Endothelial cell of umbilical vein (primary cell): ENCODE data around the gene TBX21. TPM values are rescaled to one million over a fixed set of nuclear protein-coding genes. Genes with fewer than 3 reads are reported as not detected.

Experiments used
- BruUV-seq: library from RNA; stranded (reverse); fragments of 400-500 nt; replicated peaks from 2 replicates; lab custom pipeline; 2021; lab: Mats Ljungman, UMichigan
- CTCF ChIA-PET: fragments of 300-600, 350-600 bp; sonication (Branson Sonifier 250); formaldehyde crosslinking; loops from one replicate; lab custom pipeline; 2021; ENCODE audit warnings: antibody characterized with exemption, inconsistent platforms; lab: Charles Lee
- POLR2A ChIA-PET: fragments of 300-600, 350-600 bp; sonication (Branson Sonifier 250); formaldehyde crosslinking; loops from one replicate; lab custom pipeline; 2021; ENCODE audit warnings: antibody characterized with exemption, inconsistent platforms; lab: Charles Lee
- DNase-seq: peaks from one replicate; pipeline ENCODE4 v3.0.0-alpha.2; 2011; ENCODE audit warnings: low read depth, low spot score
- FAIRE-seq: peaks from 2 replicates; lab custom pipeline; 2011; peaks lifted over from hg19 to GRCh38; lab: Jason Lieb, UNC
- H2AFZ ChIP-seq: 2 replicates; pipeline ENCODE4 v1.6.0; 2012; ENCODE audit warnings: low read depth, low read length, control low read depth, inconsistent platforms
- H3K27ac ChIP-seq: 2 replicates; pipeline ENCODE4 v1.5.1; 2011; ENCODE audit warnings: low read depth, mild to moderate bottlenecking, control low read depth, low read length, moderate library complexity; ENCODE audit not compliant: insufficient read depth
- H3K27me3 ChIP-seq, 2 experiments: 2 replicates each; pipeline versions ENCODE4 v1.6.0 to v1.6.1; 2011; ENCODE audit warnings: low read length in 2 of 2, mixed read lengths in 1 of 2; ENCODE audit not compliant: control insufficient read depth in 2 of 2, insufficient read depth in 2 of 2
- H3K36me3 ChIP-seq, 2 experiments: 2 replicates in 1 of 2; 3 replicates in 1 of 2; pipeline ENCODE4 v1.5.1; 2011; ENCODE audit warnings: low read length in 2 of 2, mild to moderate bottlenecking in 1 of 2, moderate library complexity in 1 of 2; ENCODE audit not compliant: control insufficient read depth in 2 of 2, insufficient read depth in 2 of 2; ENCODE audit errors: extremely low read depth in 1 of 2
- H3K4me1 ChIP-seq: 3 replicates; pipeline ENCODE4 v1.5.1; 2011; ENCODE audit warnings: mild to moderate bottlenecking, low read length; ENCODE audit not compliant: control insufficient read depth, insufficient read depth; ENCODE audit errors: extremely low read depth
- H3K4me2 ChIP-seq: 2 replicates; pipeline ENCODE4 v1.6.1; 2011; ENCODE audit warnings: low read length, control low read depth, mixed read lengths; ENCODE audit not compliant: insufficient read depth
- H3K4me3 ChIP-seq, 3 experiments: fragments of 200-600 bp in 1 of 3; sonication (generic), shearing (Covaris generic) in 1 of 3; replicated peaks in 1 of 3; 2 replicates each; pipeline ENCODE4 v1.5.1; 2011 to 2016; ENCODE audit warnings: control low read depth in 3 of 3, low read length in 3 of 3, mild to moderate bottlenecking in 2 of 3, inconsistent platforms in 1 of 3, low read depth in 1 of 3, moderate library complexity in 1 of 3; ENCODE audit not compliant: insufficient read depth in 1 of 3
- H3K79me2 ChIP-seq: 2 replicates; pipeline ENCODE4 v1.6.0; 2012; ENCODE audit warnings: low read length, inconsistent platforms; ENCODE audit not compliant: control insufficient read depth, insufficient read depth
- H3K9ac ChIP-seq: replicated peaks from 2 replicates; pipeline ENCODE3; 2011; ENCODE audit warnings: low read length, control low read depth; ENCODE audit not compliant: insufficient read depth; ENCODE audit errors: extremely low read depth
- H3K9me1 ChIP-seq: replicated peaks from 3 replicates; pipeline ENCODE4 v1.6.0; 2011; ENCODE audit warnings: mild to moderate bottlenecking, low read length; ENCODE audit not compliant: control insufficient read depth, insufficient read depth; ENCODE audit errors: extremely low read depth
- H3K9me3 ChIP-seq: replicated peaks from 2 replicates; pipeline ENCODE4 v1.5.1; 2012; ENCODE audit warnings: low read length, inconsistent platforms; ENCODE audit not compliant: control insufficient read depth, insufficient read depth
- H4K20me1 ChIP-seq: replicated peaks from 2 replicates; pipeline ENCODE3; 2011; ENCODE audit warnings: mild to moderate bottlenecking, low read length; ENCODE audit not compliant: control insufficient read depth, insufficient read depth; ENCODE audit errors: extremely low read depth
- EZH2 ChIP-seq: IDR thresholded peaks from 2 replicates; pipeline ENCODE4 v1.6.1; 2012; ENCODE audit warnings: borderline replicate concordance, low read depth, mild to moderate bottlenecking, moderate library complexity, low read length, inconsistent platforms; ENCODE audit not compliant: severe bottlenecking
- FOS ChIP-seq: IDR thresholded peaks from 2 replicates; pipeline ENCODE4 v1.6.1; 2011; ENCODE audit warnings: mild to moderate bottlenecking, low read length, moderate library complexity, borderline replicate concordance; ENCODE audit not compliant: insufficient read depth
- GATA2 ChIP-seq: IDR thresholded peaks from 2 replicates; pipeline ENCODE4 v1.7.0; 2011; ENCODE audit warnings: low read depth, mild to moderate bottlenecking, moderate library complexity, mixed read lengths, low read length; ENCODE audit not compliant: insufficient read length, insufficient read depth
- JUN ChIP-seq: IDR thresholded peaks from 2 replicates; pipeline ENCODE4 v1.6.1; 2011; ENCODE audit warnings: borderline replicate concordance, low read depth; ENCODE audit not compliant: insufficient read length, insufficient read depth
- MYC ChIP-seq: IDR thresholded peaks from one replicate; pipeline ENCODE4 v1.6.1; 2011; ENCODE audit warnings: mild to moderate bottlenecking, low read depth, low read length
- POLR2A ChIP-seq: IDR thresholded peaks from 2 replicates; pipeline ENCODE4 v1.6.1; 2012; ENCODE audit warnings: low read depth, mild to moderate bottlenecking, control low read depth, low read length
- POLR2AphosphoS5 ChIP-seq: IDR thresholded peaks from 2 replicates; pipeline ENCODE4 v1.6.1; 2012; ENCODE audit warnings: low read depth, mild to moderate bottlenecking, control low read depth, low read length, moderate library complexity; ENCODE audit not compliant: insufficient read depth
- dilution Hi-C: fragments of 300-500 bp; cut with MboI; formaldehyde crosslinking; loops from one replicate; pipeline ENCODE4 v1.15.0; 2019; ENCODE audit warnings: low sequenced_read_pairs; ENCODE audit not compliant: extremely low pct_ligation_motif_present
- intact Hi-C: fragments of 100-400 bp; cut with micrococcal nuclease; formaldehyde crosslinking; loops from one replicate; pipeline ENCODE4 v1.10.0; 2022
- polyA plus RNA-seq, 4 experiments: library from polyadenylated mRNA; depleted of rRNA in 3 of 4; stranded (reverse) in 3 of 4; unstranded in 1 of 4; fragments of >200 nt; gene quantifications; 2 replicates each; pipeline versions ENCODE4 v1.2.1 to v1.2.3, GENCODE V29; 2011 to 2012; ENCODE audit warnings: missing spikeins in 1 of 4
- total RNA-seq: library from RNA; stranded (reverse); gene quantifications from 2 replicates; pipeline ENCODE4 v1.2.3, GENCODE V29; 2021
- TF ChIP-seq, protein P1 (sequence below): IDR thresholded peaks from 2 replicates; pipeline ENCODE4 v1.6.1; 2011; ENCODE audit not compliant: insufficient read depth, insufficient read length
- TF ChIP-seq, protein P2 (sequence below), 2 donors: IDR thresholded peaks; 1 replicate in 1 of 2; 2 replicates in 1 of 2; pipeline ENCODE4 v1.5.1; 2011; ENCODE audit warnings: low read length in 2 of 2, mild to moderate bottlenecking in 2 of 2, moderate library complexity in 2 of 2, control low read depth in 1 of 2, inconsistent platforms in 1 of 2, low read depth in 1 of 2; ENCODE audit not compliant: insufficient read depth in 1 of 2; ENCODE audit errors: extremely low read depth in 1 of 2

TBX21 gene
- total and polyA plus RNA-seq, 2 donors (not counting 3 experiments of a cell fraction or from before 2014, with no cell fraction given): not detected

DNA sequence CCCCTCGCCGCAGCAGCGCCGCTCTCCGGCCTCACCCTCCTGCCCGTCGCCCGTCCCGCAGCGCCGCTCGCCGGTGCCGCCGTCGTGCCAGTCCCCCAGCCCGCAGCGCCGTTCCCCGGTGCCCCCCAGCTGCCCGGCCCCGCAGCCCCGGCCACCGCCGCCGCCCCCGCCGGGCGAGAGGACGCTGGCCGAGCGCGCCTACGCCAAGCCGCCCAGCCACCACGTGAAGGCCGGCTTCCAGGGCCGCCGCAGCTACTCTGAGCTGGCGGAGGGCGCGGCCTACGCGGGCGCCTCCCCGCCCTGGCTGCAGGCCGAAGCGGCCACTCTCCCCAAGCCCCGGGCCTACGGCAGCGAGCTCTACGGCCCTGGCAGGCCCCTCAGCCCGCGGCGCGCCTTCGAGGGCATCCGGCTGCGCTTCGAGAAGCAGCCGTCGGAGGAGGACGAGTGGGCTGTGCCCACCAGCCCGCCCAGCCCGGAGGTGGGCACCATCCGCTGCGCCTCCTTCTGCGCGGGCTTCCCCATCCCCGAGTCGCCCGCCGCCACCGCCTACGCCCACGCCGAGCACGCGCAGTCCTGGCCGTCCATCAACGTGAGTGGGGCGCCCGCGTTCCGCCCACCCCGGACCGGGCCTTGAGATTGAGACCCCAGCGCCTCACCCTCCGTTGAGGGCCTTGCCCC, 24.0 kb upstream of the TBX21 start:
- BruUV-seq: no TSS peak
- ChIA-PET CTCF (interaction anchor here (0.6 to 3.6 kb wide), 3 partner anchors 11 to 20 kb away, joined by 3 to 22 read pairs (median 3); no protein-coding TSS in a partner anchor), POLR2A (no interaction called here)
- no peaks in the 10 kb centered on the region for H3K4me1 ChIP-seq
- dilution Hi-C loops: no loop called here
- no peak overlapping the region for H3K4me3 ChIP-seq
- no peaks in the 10 kb centered on the region for H4K20me1 ChIP-seq
- intact Hi-C loops: no loop called here
- no peaks in the 10 kb centered on the region for H3K79me2 ChIP-seq
- H3K27ac ChIP-seq: no peak overlapping the region
- no peak for DNase-seq
- peaks cover 0 to 15% of the 10 kb centered on the region in 2 experiments for H3K36me3 ChIP-seq
- no peak overlapping the region for H3K9ac ChIP-seq
- TF ChIP-seq, protein P1, sequence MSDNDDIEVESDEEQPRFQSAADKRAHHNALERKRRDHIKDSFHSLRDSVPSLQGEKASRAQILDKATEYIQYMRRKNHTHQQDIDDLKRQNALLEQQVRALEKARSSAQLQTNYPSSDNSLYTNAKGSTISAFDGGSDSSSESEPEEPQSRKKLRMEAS: no peak
- TF ChIP-seq POLR2AphosphoS5 (no peak), POLR2A (no peak), FOS (no peak), JUN (no peak), MYC (no peak), EZH2 (no peak), GATA2 (no peak)
- TF ChIP-seq, protein P2, sequence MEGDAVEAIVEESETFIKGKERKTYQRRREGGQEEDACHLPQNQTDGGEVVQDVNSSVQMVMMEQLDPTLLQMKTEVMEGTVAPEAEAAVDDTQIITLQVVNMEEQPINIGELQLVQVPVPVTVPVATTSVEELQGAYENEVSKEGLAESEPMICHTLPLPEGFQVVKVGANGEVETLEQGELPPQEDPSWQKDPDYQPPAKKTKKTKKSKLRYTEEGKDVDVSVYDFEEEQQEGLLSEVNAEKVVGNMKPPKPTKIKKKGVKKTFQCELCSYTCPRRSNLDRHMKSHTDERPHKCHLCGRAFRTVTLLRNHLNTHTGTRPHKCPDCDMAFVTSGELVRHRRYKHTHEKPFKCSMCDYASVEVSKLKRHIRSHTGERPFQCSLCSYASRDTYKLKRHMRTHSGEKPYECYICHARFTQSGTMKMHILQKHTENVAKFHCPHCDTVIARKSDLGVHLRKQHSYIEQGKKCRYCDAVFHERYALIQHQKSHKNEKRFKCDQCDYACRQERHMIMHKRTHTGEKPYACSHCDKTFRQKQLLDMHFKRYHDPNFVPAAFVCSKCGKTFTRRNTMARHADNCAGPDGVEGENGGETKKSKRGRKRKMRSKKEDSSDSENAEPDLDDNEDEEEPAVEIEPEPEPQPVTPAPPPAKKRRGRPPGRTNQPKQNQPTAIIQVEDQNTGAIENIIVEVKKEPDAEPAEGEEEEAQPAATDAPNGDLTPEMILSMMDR (IDR thresholded peaks at IDR 0.05; ENCODE audit: extremely low read depth in 1 of 2, insufficient read depth in 1 of 2, low read depth in 1 of 2, low read length in 2 of 2): no peak
- H3K4me2 ChIP-seq: no peak overlapping the region
- H3K27me3 ChIP-seq: no peaks in the 10 kb centered on the region
- no peaks in the 10 kb centered on the region for H3K9me1 ChIP-seq
- H2AFZ ChIP-seq: no peak overlapping the region
- FAIRE-seq: no peak
- H3K9me3 ChIP-seq: no peaks in the 10 kb centered on the region
